Measurements from ENCODE around the gene TRIM40.

Gene TRIM40

DNA sequence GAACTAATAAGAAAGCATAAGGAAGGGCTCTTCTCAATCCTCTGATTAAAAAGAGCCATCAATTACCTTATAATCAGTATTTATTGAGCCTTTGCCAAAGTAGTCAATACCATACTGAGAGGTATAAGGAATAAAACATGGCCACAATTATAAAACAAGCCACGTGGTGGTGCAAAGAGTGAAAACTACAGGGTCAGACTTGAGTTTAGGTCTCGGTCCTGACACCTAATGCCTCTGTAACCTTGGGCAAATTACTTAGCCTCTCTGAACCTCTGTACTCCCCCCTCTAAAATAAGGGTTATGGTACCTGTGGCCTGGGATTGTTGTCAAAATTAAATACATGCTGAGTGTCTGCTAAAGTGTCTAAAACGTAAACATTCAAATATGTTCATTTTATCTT is 13.3 kb downstream of the TRIM40 start:
- in situ Hi-C loops (cut with HindIII; ENCODE audit: low sequenced_read_pairs), result no loop called here
- TF ChIP-seq, protein P1, sequence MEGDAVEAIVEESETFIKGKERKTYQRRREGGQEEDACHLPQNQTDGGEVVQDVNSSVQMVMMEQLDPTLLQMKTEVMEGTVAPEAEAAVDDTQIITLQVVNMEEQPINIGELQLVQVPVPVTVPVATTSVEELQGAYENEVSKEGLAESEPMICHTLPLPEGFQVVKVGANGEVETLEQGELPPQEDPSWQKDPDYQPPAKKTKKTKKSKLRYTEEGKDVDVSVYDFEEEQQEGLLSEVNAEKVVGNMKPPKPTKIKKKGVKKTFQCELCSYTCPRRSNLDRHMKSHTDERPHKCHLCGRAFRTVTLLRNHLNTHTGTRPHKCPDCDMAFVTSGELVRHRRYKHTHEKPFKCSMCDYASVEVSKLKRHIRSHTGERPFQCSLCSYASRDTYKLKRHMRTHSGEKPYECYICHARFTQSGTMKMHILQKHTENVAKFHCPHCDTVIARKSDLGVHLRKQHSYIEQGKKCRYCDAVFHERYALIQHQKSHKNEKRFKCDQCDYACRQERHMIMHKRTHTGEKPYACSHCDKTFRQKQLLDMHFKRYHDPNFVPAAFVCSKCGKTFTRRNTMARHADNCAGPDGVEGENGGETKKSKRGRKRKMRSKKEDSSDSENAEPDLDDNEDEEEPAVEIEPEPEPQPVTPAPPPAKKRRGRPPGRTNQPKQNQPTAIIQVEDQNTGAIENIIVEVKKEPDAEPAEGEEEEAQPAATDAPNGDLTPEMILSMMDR (IDR thresholded peaks at IDR 0.05; ENCODE audit: low read depth, low read length, missing control alignments), result no peak
- no peak overlapping the region for H3K4me3 ChIP-seq (ENCODE audit: low read depth, low read length)
- DNase-seq (ENCODE audit: low read depth), result no peak

- in situ Hi-C loops (cut with HindIII; ENCODE audit: low sequenced_read_pairs), result no loop called here
- no peak overlapping the region for H3K4me3 ChIP-seq (ENCODE audit: low read depth, low read length)
- TF ChIP-seq, protein P1 (IDR thresholded peaks at IDR 0.05; ENCODE audit: low read depth, low read length, missing control alignments), result no peak
- no peak for DNase-seq (ENCODE audit: low read depth)
These were observed 14.1 kb downstream of the TRIM40 start for GRCh38 chr6:30149858-30150550.

DNA sequence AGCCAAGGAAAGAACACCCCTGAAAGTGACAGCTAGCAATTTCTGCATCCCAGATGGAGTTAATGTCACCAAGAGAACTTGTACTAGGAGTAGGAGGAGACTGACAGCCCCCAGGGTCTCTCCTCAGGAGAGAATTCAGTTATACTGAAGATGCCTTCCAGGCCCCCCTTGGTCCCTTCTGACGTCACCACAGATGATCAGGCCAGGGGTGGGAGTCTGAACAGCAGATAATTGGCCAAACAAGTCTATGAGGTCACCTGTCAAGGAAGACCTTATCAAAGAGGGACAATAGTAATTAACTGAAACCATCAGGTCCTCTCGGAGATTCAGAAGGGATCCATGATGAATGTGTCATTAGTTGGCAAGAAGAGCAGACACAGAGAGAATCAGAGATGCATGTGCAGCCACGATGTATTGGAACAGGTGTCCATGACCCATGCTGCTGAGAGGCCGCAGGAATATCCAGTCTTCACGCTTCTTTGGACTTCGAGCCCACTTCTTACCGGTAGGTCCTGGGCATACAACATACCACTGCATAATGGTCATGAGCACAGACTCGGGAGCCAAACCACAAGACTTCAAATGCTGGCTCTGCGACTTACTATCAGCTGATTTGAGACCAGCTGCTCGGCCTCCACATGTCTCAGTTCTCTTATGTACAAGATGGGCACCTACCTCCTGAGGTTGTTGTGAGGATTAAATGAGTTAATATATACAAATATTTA is 14.9 kb downstream of the TRIM40 start:
- DNase-seq (ENCODE audit: low read depth), result peak; percentile 28
- TF ChIP-seq, protein P1 (IDR thresholded peaks at IDR 0.05; ENCODE audit: low read depth, low read length, missing control alignments), result no peak
- H3K4me3 ChIP-seq (ENCODE audit: low read depth, low read length), result no peak overlapping the region
- in situ Hi-C loops (cut with HindIII; ENCODE audit: low sequenced_read_pairs), result no loop called here

DNA sequence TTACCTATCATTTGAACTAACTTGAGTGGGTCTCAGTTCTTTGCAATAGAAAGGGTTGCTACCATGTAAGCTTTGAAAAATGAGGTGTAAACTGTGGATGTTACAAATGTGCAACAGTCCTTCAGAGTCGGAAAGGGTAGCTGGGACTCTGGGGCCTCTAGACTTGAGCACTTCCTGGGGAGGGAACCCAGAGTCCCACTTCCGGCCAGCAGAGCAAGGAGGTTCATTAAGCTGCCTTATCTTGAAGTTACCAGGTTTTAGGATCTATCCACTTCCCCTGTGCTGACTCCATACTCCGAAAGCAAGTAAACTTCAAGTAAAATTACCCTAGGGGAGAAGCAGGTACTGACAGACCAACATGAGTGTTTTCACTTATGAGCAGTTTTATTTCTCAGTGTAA is 15.6 kb downstream of the TRIM40 start:
- no peak overlapping the region for H3K4me3 ChIP-seq (ENCODE audit: low read depth, low read length)

GRCh38 chr6:30152016-30152673 is 16.2 kb downstream of the TRIM40 start:
- no peak for DNase-seq (ENCODE audit: low read depth)
- TF ChIP-seq, protein P1 (IDR thresholded peaks at IDR 0.05; ENCODE audit: low read depth, low read length, missing control alignments), result no peak
- in situ Hi-C loops (cut with HindIII; ENCODE audit: low sequenced_read_pairs), result no loop called here
- H3K4me3 ChIP-seq (ENCODE audit: low read depth, low read length), result no peak overlapping the region

More for the DNA sequence above, 15.6 kb downstream of the TRIM40 start:
- DNase-seq (ENCODE audit: low read depth), result no peak
- TF ChIP-seq, protein P1 (IDR thresholded peaks at IDR 0.05; ENCODE audit: low read depth, low read length, missing control alignments), result no peak
- in situ Hi-C loops (cut with HindIII; ENCODE audit: low sequenced_read_pairs), result no loop called here

- TF ChIP-seq, protein P1 (IDR thresholded peaks at IDR 0.05; ENCODE audit: low read depth, low read length, missing control alignments), result no peak
- in situ Hi-C loops (cut with HindIII; ENCODE audit: low sequenced_read_pairs), result no loop called here
- no peak overlapping the region for H3K4me3 ChIP-seq (ENCODE audit: low read depth, low read length)
- DNase-seq (ENCODE audit: low read depth), result no peak
These were observed 17.1 kb downstream of the TRIM40 start for GRCh38 chr6:30152910-30153610.
